ENCODE measurements around the gene NLK.

DNA sequence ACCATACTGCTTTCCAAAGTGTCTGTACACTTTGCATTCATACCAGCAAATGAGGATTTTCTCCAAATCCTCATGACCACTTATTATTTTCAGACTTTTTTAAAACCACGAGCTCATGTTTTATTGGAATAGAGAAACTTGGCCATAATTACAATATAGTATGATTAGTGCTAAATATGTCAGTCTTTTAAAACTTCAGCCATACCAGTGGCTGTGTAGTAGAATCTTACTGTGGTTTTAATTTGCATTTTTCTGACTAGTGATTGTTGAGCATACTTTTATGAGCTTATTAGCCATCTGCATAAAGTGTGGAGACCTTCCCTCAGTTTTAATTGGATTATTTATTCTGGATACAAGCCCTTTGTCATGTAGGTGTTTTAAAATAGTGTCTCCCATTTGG, 57.8 kb downstream of the NLK start:
- TF ChIP-seq, protein P1, sequence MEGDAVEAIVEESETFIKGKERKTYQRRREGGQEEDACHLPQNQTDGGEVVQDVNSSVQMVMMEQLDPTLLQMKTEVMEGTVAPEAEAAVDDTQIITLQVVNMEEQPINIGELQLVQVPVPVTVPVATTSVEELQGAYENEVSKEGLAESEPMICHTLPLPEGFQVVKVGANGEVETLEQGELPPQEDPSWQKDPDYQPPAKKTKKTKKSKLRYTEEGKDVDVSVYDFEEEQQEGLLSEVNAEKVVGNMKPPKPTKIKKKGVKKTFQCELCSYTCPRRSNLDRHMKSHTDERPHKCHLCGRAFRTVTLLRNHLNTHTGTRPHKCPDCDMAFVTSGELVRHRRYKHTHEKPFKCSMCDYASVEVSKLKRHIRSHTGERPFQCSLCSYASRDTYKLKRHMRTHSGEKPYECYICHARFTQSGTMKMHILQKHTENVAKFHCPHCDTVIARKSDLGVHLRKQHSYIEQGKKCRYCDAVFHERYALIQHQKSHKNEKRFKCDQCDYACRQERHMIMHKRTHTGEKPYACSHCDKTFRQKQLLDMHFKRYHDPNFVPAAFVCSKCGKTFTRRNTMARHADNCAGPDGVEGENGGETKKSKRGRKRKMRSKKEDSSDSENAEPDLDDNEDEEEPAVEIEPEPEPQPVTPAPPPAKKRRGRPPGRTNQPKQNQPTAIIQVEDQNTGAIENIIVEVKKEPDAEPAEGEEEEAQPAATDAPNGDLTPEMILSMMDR (IDR thresholded peaks at IDR 0.05): no peak
- TF ChIP-seq POLR2A (IDR thresholded peaks at IDR 0.05): no peak
